ENCODE data around the gene ANKRD40.
"Not testable (repeated sequence)": the region's sequence is repeated elsewhere in the genome, so short reads cannot be mapped to it uniquely, and the experiment has no call there.

The ANKRD40 gene

GRCh38 chr17:50728112-50728429 is 20.4 kb upstream of the ANKRD40 start:
- Histone ChIP-seq H3K36me3 (ENCODE audit: control insufficient read depth, insufficient read depth, low read length) (no peaks in the 10 kb centered on the region), H3K27me3 (ENCODE audit: control insufficient read depth, insufficient read depth, low read length, poor library complexity, severe bottlenecking) (no peaks in the 10 kb centered on the region), H3K27ac (ENCODE audit: insufficient read depth, low read depth, low read length, poor library complexity, severe bottlenecking) (no peak overlapping the region), H3K9me3 (ENCODE audit: control insufficient read depth, low read length) (no peaks in the 10 kb centered on the region), H3K4me3 (ENCODE audit: insufficient read depth, low read depth, low read length) (no peak overlapping the region), H3K4me1 (ENCODE audit: control insufficient read depth, insufficient read depth, low read length) (no peaks in the 10 kb centered on the region)
- 92 to 94% methylated on average over 1 of the region's 2 CpGs for WGBS, 2 experiments

DNA sequence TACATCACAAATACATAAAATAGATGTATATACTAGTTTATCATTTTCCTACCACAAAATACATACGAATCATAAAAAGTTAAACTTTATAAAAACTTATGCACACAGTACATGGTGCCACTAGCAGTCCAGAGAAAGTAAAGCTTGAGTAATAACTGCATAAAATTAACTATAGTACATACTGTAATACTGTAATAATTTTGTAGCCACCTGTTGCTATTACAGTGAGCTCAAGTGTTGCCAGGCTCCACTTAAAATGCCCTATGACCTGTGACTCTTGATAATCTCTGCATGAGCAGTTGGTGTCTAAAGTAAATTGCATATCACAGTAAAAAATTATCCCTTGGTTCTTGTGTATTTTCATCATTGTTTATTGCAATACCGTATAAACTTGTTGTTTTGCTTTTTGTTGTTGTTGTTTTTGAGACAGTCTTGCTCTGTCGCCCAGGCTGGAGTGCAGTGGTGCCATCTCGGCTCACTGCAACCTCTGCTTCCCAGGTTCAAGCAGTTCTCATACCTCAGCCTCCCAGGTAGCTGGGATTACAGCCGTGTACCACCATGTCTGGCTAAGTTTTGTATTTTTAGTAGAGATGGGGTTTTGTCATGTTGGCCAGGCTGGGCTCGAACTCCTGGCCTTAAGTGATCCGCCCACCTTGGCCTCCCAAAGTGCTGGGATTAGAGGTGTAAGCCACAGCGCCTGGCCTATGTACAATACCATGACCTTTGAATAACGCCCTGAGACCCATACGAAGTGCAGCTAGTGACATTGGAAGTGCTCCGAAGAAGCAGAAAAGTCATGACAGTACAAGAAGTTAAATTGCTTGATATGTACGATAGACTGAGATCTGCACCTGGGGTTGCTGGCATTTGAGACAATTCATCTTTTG is 18.3 kb upstream of the ANKRD40 start:
- Histone ChIP-seq H3K36me3 (ENCODE audit: control insufficient read depth, insufficient read depth, low read length) (no peaks in the 10 kb centered on the region), H3K4me1 (ENCODE audit: control insufficient read depth, insufficient read depth, low read length) (no peaks in the 10 kb centered on the region)
- 95% methylated on average over 11 to 12 of the region's 12 CpGs for WGBS, 2 experiments

DNA sequence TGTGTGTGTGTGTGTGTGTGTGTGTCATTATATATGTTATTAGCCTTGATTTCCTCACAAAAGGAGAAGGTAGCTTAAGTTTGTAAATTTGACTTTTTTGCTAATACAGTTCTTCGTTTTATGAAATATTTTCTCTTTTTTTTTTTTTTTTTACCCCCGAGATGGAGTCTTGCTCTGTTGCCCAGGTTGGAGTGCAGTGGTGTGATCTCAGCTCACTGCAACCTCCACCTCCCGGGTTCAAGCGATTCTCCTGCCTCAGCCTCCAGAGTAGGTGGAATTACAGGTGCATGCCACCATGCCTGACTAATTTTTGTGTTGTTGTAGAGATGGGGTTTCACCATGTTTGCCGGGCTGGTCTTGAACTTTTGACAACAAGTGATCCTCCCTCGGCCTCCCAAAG is 16.9 kb upstream of the ANKRD40 start:
- H3K27me3 ChIP-seq (ENCODE audit: control insufficient read depth, insufficient read depth, low read length, poor library complexity, severe bottlenecking); H3K4me3 ChIP-seq (ENCODE audit: insufficient read depth, low read depth, low read length); H3K4me1 ChIP-seq (ENCODE audit: control insufficient read depth, insufficient read depth, low read length); H3K27ac ChIP-seq (ENCODE audit: insufficient read depth, low read depth, low read length, poor library complexity, severe bottlenecking); H3K9me3 ChIP-seq (ENCODE audit: control insufficient read depth, low read length); H3K36me3 ChIP-seq (ENCODE audit: control insufficient read depth, insufficient read depth, low read length): not testable (repeated sequence)
- WGBS, 2 experiments = 96 to 97% methylated on average over 5 to 6 of the region's 6 CpGs

More for the DNA sequence above, 18.3 kb upstream of the ANKRD40 start:
- H3K27me3 ChIP-seq (ENCODE audit: control insufficient read depth, insufficient read depth, low read length, poor library complexity, severe bottlenecking) = no peaks in the 10 kb centered on the region
- no peak overlapping the region for H3K4me3 ChIP-seq (ENCODE audit: insufficient read depth, low read depth, low read length)
- H3K27ac ChIP-seq (ENCODE audit: insufficient read depth, low read depth, low read length, poor library complexity, severe bottlenecking) = no peak overlapping the region
- H3K9me3 ChIP-seq (ENCODE audit: control insufficient read depth, low read length) = no peaks in the 10 kb centered on the region

DNA sequence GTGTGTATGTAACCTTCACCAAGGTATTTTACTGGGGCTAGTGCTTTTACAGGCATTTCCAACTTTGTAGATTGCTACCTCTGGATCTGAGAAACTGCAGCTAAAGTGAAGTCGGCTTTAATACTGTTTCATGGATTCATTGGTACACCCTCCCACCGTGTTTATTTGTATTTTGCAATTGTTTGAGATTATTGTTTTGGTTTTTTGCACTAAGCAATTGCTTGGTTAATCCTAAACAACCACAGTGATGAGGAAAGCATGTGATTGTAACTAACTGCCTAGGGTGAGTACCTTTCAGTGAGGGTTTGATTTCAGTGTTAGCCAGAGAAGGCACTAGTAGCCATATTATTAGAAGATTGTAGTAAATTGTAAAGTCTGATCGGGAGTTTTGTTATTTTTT is 15.0 kb upstream of the ANKRD40 start:
- H3K27ac ChIP-seq (ENCODE audit: insufficient read depth, low read depth, low read length, poor library complexity, severe bottlenecking) = no peak overlapping the region
- no peaks in the 10 kb centered on the region for H3K9me3 ChIP-seq (ENCODE audit: control insufficient read depth, low read length)
- H3K4me3 ChIP-seq (ENCODE audit: insufficient read depth, low read depth, low read length) = no peak overlapping the region

GRCh38 chr17:50721194-50722010 is 13.7 kb upstream of the ANKRD40 start:
- Histone ChIP-seq H3K36me3 (ENCODE audit: control insufficient read depth, insufficient read depth, low read length) (no peaks in the 10 kb centered on the region), H3K9me3 (ENCODE audit: control insufficient read depth, low read length) (no peaks in the 10 kb centered on the region), H3K4me3 (ENCODE audit: insufficient read depth, low read depth, low read length) (peak overlapping the region; percentile 76), H3K27ac (ENCODE audit: insufficient read depth, low read depth, low read length, poor library complexity, severe bottlenecking) (no peak overlapping the region), H3K27me3 (ENCODE audit: control insufficient read depth, insufficient read depth, low read length, poor library complexity, severe bottlenecking) (no peaks in the 10 kb centered on the region), H3K4me1 (ENCODE audit: control insufficient read depth, insufficient read depth, low read length) (no peaks in the 10 kb centered on the region)
- WGBS, 2 experiments = 35 to 47% methylated on average over 5 to 7 of the region's 7 CpGs

More for the DNA sequence above, 15.0 kb upstream of the ANKRD40 start:
- Histone ChIP-seq H3K36me3 (ENCODE audit: control insufficient read depth, insufficient read depth, low read length) (no peaks in the 10 kb centered on the region), H3K4me1 (ENCODE audit: control insufficient read depth, insufficient read depth, low read length) (no peaks in the 10 kb centered on the region), H3K27me3 (ENCODE audit: control insufficient read depth, insufficient read depth, low read length, poor library complexity, severe bottlenecking) (no peaks in the 10 kb centered on the region)
- WGBS, 2 experiments = 88 to 89% methylated on average over 3 of the region's 3 CpGs

DNA sequence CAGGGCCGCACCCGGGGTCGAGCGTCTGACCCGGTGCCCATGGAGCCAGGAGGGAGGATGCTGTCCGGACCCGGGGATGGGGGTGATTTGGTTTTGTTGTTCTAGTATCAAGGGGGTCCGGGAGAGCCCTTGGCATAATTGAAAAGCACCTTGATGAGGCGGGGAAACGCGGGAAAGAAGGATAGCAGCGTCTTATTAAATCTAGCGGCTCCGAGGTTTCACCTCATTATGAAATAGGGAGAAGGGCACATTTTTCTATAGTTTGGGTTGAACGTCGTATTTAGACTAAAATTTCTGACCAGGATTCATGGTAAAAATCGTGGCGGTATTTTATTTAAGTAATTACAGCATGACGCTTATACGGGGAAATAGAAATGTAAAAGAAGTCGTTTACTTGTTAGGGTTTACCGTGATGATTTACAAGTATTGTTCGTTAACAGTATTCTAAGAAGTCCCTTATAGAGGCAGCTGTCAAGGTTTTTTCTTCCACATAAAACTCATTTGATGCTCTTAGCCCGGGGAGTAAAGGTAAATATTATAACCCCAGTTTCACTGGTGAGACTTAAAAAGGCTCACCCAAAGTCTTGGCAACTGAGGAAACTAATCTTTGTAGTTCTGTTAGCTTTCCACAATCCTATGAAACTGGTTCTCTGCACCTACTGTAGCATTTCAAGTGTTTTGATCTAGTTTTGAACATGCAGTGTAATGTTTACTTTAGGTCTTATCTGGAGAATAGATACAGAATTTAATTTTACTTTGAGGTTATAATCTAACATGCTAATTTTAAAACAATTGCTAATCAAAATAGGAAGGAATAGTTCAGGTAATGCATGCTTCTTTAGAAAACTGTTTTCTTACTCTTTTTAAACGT is 12.4 kb upstream of the ANKRD40 start:
- no peaks in the 10 kb centered on the region for H3K27me3 ChIP-seq (ENCODE audit: control insufficient read depth, insufficient read depth, low read length, poor library complexity, severe bottlenecking)
- H3K27ac ChIP-seq (ENCODE audit: insufficient read depth, low read depth, low read length, poor library complexity, severe bottlenecking) = peak overlapping the region; percentile 97
- WGBS, 2 experiments = 0% methylated on average over 24 to 25 of the region's 25 CpGs
- peak overlapping the region; percentile 76 for H3K4me3 ChIP-seq (ENCODE audit: insufficient read depth, low read depth, low read length)
- no peaks in the 10 kb centered on the region for H3K4me1 ChIP-seq (ENCODE audit: control insufficient read depth, insufficient read depth, low read length)
- no peaks in the 10 kb centered on the region for H3K36me3 ChIP-seq (ENCODE audit: control insufficient read depth, insufficient read depth, low read length)
- no peaks in the 10 kb centered on the region for H3K9me3 ChIP-seq (ENCODE audit: control insufficient read depth, low read length)

- Histone ChIP-seq H3K4me3 (ENCODE audit: insufficient read depth, low read depth, low read length) (peak within 1 kb of the TSS; percentile 76), H3K9me3 (ENCODE audit: control insufficient read depth, low read length) (no peaks in the 10 kb centered on the region), H3K27me3 (ENCODE audit: control insufficient read depth, insufficient read depth, low read length, poor library complexity, severe bottlenecking) (no peaks in the 10 kb centered on the region), H3K36me3 (ENCODE audit: control insufficient read depth, insufficient read depth, low read length) (no peaks in the 10 kb centered on the region), H3K27ac (ENCODE audit: insufficient read depth, low read depth, low read length, poor library complexity, severe bottlenecking) (peak within 1 kb of the TSS; percentile 97), H3K4me1 (ENCODE audit: control insufficient read depth, insufficient read depth, low read length) (no peaks in the 10 kb centered on the region)
- WGBS, 2 experiments = 5 to 6% methylated on average over 76 of the region's 76 CpGs
Measured at GRCh38 chr17:50719144-50719923, 11.6 kb upstream of the ANKRD40 start, which contains the start of gene LUC7L3. TSS of gene LUC7L3 (plus strand) at chr17:50719603. CDS start at chr17:50719733, 130 bp downstream.

DNA sequence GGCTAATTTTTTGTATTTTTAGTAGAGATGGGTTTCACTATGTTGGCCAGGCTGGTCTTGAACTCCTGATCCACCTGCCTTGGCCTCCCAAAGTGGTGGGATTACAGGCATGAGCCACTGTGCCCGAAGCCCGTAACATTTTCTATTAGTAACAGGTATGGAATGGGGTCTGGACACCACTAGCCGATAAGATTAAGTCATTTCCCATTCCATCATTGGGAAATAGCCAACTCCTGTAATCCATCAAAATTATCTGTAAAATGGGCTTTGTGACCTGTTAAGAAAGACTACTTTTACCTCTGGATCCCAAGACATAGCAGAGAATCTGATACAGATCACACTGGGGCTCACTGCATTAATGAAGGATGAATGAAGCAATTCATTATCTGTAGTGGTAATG is 7.8 kb upstream of the ANKRD40 start:
- Histone ChIP-seq H3K9me3 (ENCODE audit: control insufficient read depth, low read length) (no peaks in the 10 kb centered on the region), H3K4me3 (ENCODE audit: insufficient read depth, low read depth, low read length) (no peak overlapping the region), H3K27ac (ENCODE audit: insufficient read depth, low read depth, low read length, poor library complexity, severe bottlenecking) (no peak overlapping the region), H3K36me3 (ENCODE audit: control insufficient read depth, insufficient read depth, low read length) (no peaks in the 10 kb centered on the region), H3K27me3 (ENCODE audit: control insufficient read depth, insufficient read depth, low read length, poor library complexity, severe bottlenecking) (no peaks in the 10 kb centered on the region), H3K4me1 (ENCODE audit: control insufficient read depth, insufficient read depth, low read length) (peaks cover 4% of the 10 kb centered on the region)
- 88 to 91% methylated on average over 3 of the region's 3 CpGs for WGBS, 2 experiments

GRCh38 chr17:50712641-50713040 is 4.9 kb upstream of the ANKRD40 start:
- no peak overlapping the region for H3K27ac ChIP-seq (ENCODE audit: insufficient read depth, low read depth, low read length, poor library complexity, severe bottlenecking)
- H3K4me1 ChIP-seq (ENCODE audit: control insufficient read depth, insufficient read depth, low read length) = peaks cover 15% of the 10 kb centered on the region
- 86 to 87% methylated on average over 6 to 9 of the region's 9 CpGs for WGBS, 2 experiments
- no peak overlapping the region for H3K4me3 ChIP-seq (ENCODE audit: insufficient read depth, low read depth, low read length)
- no peaks in the 10 kb centered on the region for H3K27me3 ChIP-seq (ENCODE audit: control insufficient read depth, insufficient read depth, low read length, poor library complexity, severe bottlenecking)
- H3K9me3 ChIP-seq (ENCODE audit: control insufficient read depth, low read length) = no peaks in the 10 kb centered on the region
- H3K36me3 ChIP-seq (ENCODE audit: control insufficient read depth, insufficient read depth, low read length) = no peaks in the 10 kb centered on the region

Data from ectodermal cell (in vitro differentiated cells).